22Rv1 (cell line): ENCODE results near the gene KCNK13.

Experiments used
- CTCF ChIP-seq: fragments of 450-650 bp; IDR thresholded peaks from 2 replicates; pipeline ENCODE4 v1.5.1; 2017; ENCODE audit warnings: mild to moderate bottlenecking
- ZFX ChIP-seq: fragments of 450-650 bp; IDR thresholded peaks from 2 replicates; pipeline ENCODE4 v1.6.1; 2017; ENCODE audit warnings: antibody characterized with exemption, borderline replicate concordance

GRCh38 chr14:90049390-90049789 is 12.4 kb upstream of the KCNK13 start:
- no peak for TF ChIP-seq CTCF
- no peak for TF ChIP-seq ZFX
